ENCODE measurements around the gene HAO1.

DNA sequence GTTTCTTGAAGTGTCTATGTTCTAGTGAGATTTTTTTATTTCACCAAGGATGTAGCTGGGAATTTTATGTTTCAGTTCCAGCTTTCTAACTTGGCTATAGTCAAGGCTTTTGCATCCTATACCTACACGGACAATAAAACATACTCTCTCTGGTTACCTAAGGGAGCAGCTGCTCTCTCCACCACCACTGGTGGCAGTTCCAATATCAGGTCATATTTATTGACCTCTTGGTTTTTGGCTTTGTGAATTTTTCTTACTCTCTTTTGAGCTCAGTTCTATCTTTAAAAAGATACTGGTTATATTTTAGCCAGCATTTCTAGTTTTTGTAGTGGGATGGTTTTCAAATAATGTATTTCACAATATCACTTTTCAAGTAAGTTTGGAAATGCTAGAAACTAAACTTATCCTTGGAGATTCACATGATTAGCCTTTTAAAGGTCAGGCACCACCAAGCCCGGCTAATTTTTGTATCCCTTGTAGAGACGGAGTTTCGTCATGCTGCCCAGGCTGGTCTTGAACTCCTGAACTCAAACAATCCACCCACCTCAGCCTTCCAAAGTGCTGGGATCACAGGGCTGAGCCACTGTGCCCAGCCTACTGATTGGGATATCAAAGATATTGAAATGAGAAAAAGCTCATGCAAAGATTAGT is 34.7 kb upstream of the HAO1 start:
- TF ChIP-seq, protein P1, sequence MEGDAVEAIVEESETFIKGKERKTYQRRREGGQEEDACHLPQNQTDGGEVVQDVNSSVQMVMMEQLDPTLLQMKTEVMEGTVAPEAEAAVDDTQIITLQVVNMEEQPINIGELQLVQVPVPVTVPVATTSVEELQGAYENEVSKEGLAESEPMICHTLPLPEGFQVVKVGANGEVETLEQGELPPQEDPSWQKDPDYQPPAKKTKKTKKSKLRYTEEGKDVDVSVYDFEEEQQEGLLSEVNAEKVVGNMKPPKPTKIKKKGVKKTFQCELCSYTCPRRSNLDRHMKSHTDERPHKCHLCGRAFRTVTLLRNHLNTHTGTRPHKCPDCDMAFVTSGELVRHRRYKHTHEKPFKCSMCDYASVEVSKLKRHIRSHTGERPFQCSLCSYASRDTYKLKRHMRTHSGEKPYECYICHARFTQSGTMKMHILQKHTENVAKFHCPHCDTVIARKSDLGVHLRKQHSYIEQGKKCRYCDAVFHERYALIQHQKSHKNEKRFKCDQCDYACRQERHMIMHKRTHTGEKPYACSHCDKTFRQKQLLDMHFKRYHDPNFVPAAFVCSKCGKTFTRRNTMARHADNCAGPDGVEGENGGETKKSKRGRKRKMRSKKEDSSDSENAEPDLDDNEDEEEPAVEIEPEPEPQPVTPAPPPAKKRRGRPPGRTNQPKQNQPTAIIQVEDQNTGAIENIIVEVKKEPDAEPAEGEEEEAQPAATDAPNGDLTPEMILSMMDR (IDR thresholded peaks at IDR 0.05) = no peak
- no peak for TF ChIP-seq EZH2 (IDR thresholded peaks at IDR 0.05)
